ENCODE measurements around the gene TANC1.

- TF ChIP-seq POLR2A (IDR thresholded peaks at IDR 0.05) (no peak), CTCF (IDR thresholded peaks at IDR 0.05) (no peak), EP300 (IDR thresholded peaks at IDR 0.05; ENCODE audit: low read depth) (peak; percentile 55), POLR2AphosphoS5 (IDR thresholded peaks at IDR 0.05) (peak; percentile 54 to 73 (median 71))
These were observed 14.3 kb upstream of the TANC1 start for GRCh38 chr2:158953926-158954763.

Measured in transverse colon (tissue), 4 donors.